HS-5 (cell line): ENCODE results near the gene NR1D1.

Source experiments
- DNase-seq: peaks from one replicate; pipeline ENCODE4 v3.0.0-alpha.2; 2012; ENCODE audit warnings: low read depth

The NR1D1 gene

GRCh38 chr17:40062329-40063186 is 37.8 kb downstream of the NR1D1 start, which contains the start of gene THRA:
TSS of gene THRA (plus strand) at chr17:40062965. CDS start at chr17:40074489, 11,524 bp downstream.
- no peak for DNase-seq

- DNase-seq, result no peak
Measured at GRCh38 chr17:40061609-40062038, 38.8 kb downstream of the NR1D1 start.

DNA sequence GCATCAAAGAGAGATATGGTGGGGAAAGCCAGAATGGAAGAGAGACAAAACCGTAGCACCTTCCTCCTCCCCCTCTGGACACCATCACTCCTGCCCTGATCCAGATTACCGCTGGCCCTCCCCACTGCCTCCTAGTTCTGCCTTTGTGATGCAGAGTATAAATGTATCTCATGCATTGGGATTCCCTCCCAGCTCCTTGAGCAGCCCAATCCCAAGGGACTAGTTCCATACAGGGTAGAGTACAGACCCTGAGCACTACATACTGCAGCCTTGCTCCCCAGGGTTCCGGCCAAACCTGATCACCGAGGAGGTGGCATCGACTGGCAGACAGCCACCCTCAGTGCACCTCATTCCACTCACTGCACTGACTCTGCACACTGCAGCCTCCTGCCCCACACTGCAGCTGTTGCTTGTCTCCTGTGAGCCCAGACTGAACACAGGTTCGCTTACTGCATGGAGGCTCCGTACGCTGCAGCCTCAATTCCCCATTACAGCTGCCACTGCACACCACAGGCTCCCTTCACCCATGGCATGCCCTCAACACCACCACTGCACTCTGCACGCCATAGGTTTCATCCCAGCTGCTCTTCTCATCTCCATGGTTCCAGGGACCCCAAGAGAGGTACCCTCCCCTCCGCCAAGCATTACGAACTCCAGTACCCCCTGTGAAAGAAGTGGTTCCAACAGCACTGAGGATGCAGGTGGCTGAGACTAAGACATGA is 39.3 kb downstream of the NR1D1 start:
- no peak for DNase-seq

DNA sequence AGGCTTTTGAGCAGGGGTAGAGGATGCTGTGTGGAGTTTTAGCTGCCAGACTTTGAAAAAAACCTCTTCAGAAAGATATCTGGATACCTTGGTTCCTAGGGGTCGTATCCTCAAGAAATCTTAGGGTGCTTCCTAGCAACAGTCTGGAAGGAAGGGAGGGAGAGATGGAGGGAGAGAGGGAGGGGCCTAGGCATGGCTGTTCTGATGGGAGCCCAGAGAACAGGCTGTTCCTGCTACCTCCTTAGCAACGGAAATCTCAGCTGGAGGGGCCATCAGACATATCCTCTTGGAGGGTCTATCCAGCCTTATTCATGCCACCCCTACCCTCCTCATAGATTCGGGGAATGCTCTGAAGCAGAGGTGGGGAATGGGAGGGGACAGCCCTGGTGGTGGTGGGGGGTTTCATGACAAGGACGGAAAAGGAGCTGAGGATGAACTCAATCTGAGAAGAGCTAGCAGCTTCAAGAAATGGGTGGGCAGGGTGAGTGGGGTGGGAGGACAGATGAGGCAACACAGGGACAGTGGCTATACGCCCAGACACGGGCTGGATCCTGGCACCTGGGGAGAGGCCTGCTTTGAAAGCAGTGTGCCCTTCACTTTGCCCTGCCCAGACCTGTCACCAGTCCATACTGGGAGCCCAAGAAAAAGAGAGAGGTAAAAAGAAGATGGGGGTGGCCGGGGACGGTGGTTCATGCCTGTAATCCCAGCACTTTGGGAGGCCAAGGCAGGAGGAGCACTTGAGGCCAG is 40.5 kb downstream of the NR1D1 start:
- no peak for DNase-seq

DNA sequence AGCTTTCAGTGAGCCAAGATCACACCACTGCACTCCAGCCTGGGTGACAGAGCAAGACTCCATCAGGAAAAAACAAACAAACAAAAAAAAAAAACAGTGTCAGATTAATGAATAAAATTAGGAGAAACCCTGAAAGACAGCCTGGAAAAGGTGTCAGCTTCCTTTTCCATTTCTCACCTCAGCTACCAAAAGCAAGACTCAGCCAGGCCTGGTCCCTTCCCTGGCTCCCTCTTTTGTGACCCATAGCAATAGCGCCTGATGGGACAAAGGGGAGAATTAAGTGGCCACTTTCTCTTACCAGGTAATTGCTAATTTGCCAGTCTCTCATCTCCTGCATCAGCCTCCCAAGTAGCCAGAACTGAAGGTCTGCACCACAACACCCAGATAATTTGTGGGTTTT is 41.5 kb downstream of the NR1D1 start:
- no peak for DNase-seq

DNA sequence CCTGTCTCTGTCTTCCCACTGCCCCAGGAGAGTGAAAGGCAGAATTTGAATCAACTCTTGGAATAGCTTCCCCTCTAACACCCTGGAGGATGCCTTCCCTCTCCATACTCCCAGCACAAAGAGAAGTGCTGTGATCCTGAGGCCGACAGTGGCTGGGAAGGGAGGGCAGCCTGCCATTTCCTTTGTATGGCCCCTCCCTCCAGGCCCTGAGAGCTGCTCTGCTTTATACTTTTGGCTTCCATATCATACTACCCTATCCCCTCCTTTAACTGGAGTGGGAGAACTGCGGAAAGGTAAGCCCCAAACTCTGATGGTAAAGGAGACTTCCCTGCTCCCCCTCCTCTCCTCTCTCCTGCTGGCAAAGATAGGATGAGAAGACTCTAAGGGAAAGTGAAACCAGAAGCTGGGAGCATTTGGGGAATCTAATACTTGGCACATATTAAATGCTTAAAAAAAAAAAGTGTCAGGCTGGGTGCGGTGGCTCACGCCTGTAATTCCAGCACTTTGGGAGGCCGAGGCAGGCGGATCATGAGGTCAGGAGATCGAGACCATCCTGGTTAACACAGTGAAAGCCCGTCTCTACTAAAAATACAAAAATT is 42.1 kb downstream of the NR1D1 start:
- no peak for DNase-seq

- DNase-seq, result no peak
Measured at GRCh38 chr17:40056379-40057015, 43.9 kb downstream of the NR1D1 start.
